SJSA1 (cell line): ENCODE measurements around the gene PSTK. TPM values are rescaled to one million over a fixed set of nuclear protein-coding genes. Genes with fewer than 3 reads are reported as not detected.

Experiments used
- DNase-seq, 2 experiments: peaks; one replicate each; pipeline ENCODE4 v3.0.0-alpha.2; 2015 to 2020; ENCODE audit warnings: low spot score in 2 of 2, low read depth in 1 of 2
- H3K27ac ChIP-seq: fragments of 250-450 bp; sonication (Bioruptor Pico); 2 replicates; pipeline ENCODE4 v1.5.1; 2020; ENCODE audit warnings: mild to moderate bottlenecking, moderate library complexity
- H3K27me3 ChIP-seq: fragments of 250-450 bp; sonication (Bioruptor Pico); replicated peaks from 2 replicates; pipeline ENCODE4 v1.5.1; 2020; ENCODE audit warnings: mild to moderate bottlenecking, moderate library complexity
- H3K36me3 ChIP-seq: fragments of 250-450 bp; sonication (Bioruptor Pico); 2 replicates; pipeline ENCODE4 v1.5.1; 2020; ENCODE audit warnings: mild to moderate bottlenecking
- H3K4me1 ChIP-seq: fragments of 250-450 bp; sonication (Bioruptor Pico); replicated peaks from 2 replicates; pipeline ENCODE4 v1.6.1; 2021; ENCODE audit warnings: mild to moderate bottlenecking
- H3K4me3 ChIP-seq: fragments of 250-450 bp; sonication (Bioruptor Pico); 2 replicates; pipeline ENCODE4 v1.5.1; 2020; ENCODE audit warnings: mild to moderate bottlenecking
- H3K9me3 ChIP-seq: fragments of 250-450 bp; sonication (Bioruptor Pico); replicated peaks from 2 replicates; pipeline ENCODE4 v1.5.1; 2020; ENCODE audit warnings: mild to moderate bottlenecking
- total RNA-seq: library from RNA; depleted of rRNA; stranded (reverse); fragments of >200 nt; shearing (Covaris generic); gene quantifications from 2 replicates; pipeline ENCODE4 v1.2.3, GENCODE V29; 2014

PSTK gene
- total RNA-seq, 1 experiment from 2014 or later, result 6.2 TPM

GRCh38 chr10:123018531-123018930 is 38.3 kb downstream of the PSTK start:
- Histone ChIP-seq H3K27ac (no peak overlapping the region), H3K4me1 (no peaks in the 10 kb centered on the region), H3K27me3 (no peaks in the 10 kb centered on the region), H3K9me3 (no peaks in the 10 kb centered on the region), H3K4me3 (no peak overlapping the region), H3K36me3 (no peaks in the 10 kb centered on the region)
- DNase-seq, result no peak

- no peaks in the 10 kb centered on the region for H3K27me3 ChIP-seq
- no peak overlapping the region for H3K4me3 ChIP-seq
- no peaks in the 10 kb centered on the region for H3K36me3 ChIP-seq
- no peaks in the 10 kb centered on the region for H3K4me1 ChIP-seq
- DNase-seq, result no peak
- no peaks in the 10 kb centered on the region for H3K9me3 ChIP-seq
- no peak overlapping the region for H3K27ac ChIP-seq
Observed at GRCh38 chr10:123019264-123019663, 39.1 kb downstream of the PSTK start.

GRCh38 chr10:123019941-123020703 is 39.9 kb downstream of the PSTK start:
- no peaks in the 10 kb centered on the region for H3K27me3 ChIP-seq
- H3K27ac ChIP-seq, result no peak overlapping the region
- no peaks in the 10 kb centered on the region for H3K4me1 ChIP-seq
- no peaks in the 10 kb centered on the region for H3K36me3 ChIP-seq
- DNase-seq, result no peak
- no peak overlapping the region for H3K4me3 ChIP-seq
- no peaks in the 10 kb centered on the region for H3K9me3 ChIP-seq

DNA sequence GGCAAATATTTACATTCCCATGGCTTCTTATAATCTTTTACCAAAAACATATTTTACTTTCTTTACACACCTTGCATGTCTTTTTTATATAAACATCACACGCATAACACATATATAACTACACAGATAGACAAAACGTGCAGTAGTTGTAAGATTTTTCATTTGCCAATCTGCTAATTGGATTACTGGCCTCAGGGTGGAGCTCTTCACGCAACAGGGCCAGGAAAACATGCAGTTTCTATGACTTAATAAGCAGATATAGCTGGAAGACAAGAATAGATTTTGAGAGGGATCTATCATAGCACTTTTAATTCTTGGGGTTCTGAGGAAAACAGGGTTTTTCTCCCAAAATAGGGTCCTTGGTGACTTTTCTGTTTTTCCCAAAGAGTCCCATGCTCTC is 41.3 kb downstream of the PSTK start:
- DNase-seq, result no peak
- Histone ChIP-seq H3K4me3 (no peak overlapping the region), H3K27me3 (no peaks in the 10 kb centered on the region), H3K27ac (no peak overlapping the region), H3K4me1 (no peaks in the 10 kb centered on the region), H3K36me3 (no peaks in the 10 kb centered on the region), H3K9me3 (no peaks in the 10 kb centered on the region)

DNA sequence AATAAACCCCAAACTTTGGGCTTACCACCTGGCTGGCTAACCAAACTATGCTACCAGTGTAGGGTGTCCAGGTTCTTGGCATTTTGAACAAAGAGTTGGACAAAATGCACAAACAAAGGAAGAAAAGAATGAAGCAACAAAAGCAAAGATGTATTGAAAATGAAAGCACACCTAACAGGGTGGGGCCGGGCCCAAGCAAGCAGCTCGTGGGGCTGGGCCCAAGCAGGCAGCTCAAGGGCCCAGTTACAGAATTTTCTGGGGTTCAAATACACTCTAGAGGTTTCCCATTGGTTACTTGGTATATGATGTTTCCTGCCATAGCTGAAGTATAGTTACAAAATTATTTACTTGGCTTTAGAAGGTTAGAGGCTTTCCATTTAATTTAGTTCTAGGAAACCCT is 44.3 kb downstream of the PSTK start:
- H3K27ac ChIP-seq, result no peak overlapping the region
- H3K27me3 ChIP-seq, result no peaks in the 10 kb centered on the region
- no peak for DNase-seq
- H3K4me1 ChIP-seq, result no peaks in the 10 kb centered on the region
- no peaks in the 10 kb centered on the region for H3K9me3 ChIP-seq
- H3K4me3 ChIP-seq, result no peak overlapping the region
- no peaks in the 10 kb centered on the region for H3K36me3 ChIP-seq

DNA sequence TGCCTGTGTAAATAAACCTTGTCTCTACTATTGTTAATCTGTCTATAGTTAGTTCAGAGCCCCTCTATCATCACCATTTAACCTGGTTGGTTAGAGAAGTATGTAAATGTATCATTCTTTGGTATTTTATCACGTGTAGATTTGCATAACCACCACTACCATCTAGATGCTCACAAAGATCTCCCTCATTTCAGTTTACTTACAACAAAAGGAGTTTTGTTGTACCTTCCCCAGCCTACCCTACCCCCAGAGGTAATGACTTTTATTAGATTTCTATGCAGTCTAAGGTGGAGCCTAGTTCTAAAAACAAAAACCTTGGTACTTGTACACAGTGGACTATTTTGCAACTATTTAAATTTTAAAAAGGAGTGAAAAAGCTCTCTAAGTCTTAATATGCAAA is 46.1 kb downstream of the PSTK start:
- Histone ChIP-seq H3K9me3 (no peaks in the 10 kb centered on the region), H3K36me3 (no peaks in the 10 kb centered on the region), H3K27me3 (no peaks in the 10 kb centered on the region), H3K4me1 (0 out of 2 replicates have a peak, but pooled peaks cover 2% of the 10 kb centered on the region), H3K27ac (no peak overlapping the region), H3K4me3 (no peak overlapping the region)
- DNase-seq, result no peak

DNA sequence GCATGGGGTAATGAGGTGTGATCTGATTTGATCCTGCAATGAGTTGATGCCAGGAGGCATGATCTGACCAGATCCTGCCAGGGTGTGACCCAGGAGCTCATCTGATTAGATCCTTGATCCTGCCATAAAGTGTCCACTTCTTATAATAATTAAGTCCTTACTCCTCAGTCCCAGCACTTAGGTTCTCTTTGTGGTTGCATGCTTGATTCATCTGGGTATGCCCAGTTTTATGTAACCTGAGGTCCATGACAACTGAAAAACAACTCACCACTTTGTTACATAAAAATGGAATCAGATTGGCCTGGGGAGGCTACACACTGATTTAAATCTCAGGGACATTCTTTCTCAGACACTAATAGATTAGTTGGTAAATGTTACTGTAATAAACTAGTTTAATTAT is 47.7 kb downstream of the PSTK start:
- Histone ChIP-seq H3K4me1 (0 out of 2 replicates have a peak, but pooled peaks cover 3% of the 10 kb centered on the region), H3K27ac (no peak overlapping the region), H3K27me3 (no peaks in the 10 kb centered on the region), H3K36me3 (no peaks in the 10 kb centered on the region), H3K9me3 (no peaks in the 10 kb centered on the region), H3K4me3 (no peak overlapping the region)
- no peak for DNase-seq

DNA sequence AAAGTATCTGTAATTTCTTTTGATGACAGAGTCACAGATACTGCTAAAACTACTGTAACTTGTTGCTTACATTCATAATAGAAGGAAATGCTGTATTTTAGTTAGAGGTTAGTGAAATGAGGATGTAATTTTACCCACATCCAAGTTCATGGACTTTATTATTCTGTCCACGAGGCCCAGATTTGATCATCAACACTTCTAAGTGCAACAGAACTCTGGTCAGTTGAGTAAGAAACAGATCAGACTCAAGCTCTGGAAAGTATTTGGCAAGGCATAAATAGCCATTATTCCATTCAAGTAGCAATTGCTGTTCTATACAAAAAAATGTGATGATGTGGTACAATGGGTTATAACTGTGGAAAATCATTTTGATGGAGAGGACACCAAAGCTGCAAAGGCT is 50.9 kb downstream of the PSTK start:
- Histone ChIP-seq H3K4me1 (0 out of 2 replicates have a peak, but pooled peaks cover 3% of the 10 kb centered on the region), H3K27me3 (no peaks in the 10 kb centered on the region), H3K27ac (no peak overlapping the region), H3K4me3 (no peak overlapping the region), H3K36me3 (peaks cover 3% of the 10 kb centered on the region; the same call in 1 of the 2 replicates), H3K9me3 (no peaks in the 10 kb centered on the region)
- no peak for DNase-seq

DNA sequence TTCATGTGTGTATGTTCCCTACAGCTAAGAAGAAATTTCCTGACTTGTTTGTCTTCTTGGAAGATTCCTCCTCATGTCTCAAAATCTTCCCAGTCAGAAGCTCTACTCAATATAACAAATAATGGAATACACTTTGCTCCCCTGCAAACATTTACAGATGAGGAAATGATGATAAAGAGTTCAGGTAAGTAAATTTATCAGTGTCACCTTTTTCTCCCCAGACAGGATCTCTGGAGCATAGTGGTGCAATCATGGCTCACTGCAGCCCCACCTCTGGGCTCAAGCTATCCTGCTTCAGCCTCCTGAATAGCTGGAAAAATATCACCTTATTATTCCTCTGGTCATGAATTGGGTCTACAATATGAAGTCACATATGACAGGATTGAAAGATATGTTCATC is 54.1 kb downstream of the PSTK start:
- Histone ChIP-seq H3K9me3 (no peaks in the 10 kb centered on the region), H3K27me3 (no peaks in the 10 kb centered on the region), H3K4me3 (no peak overlapping the region), H3K4me1 (0 out of 2 replicates have a peak, but pooled peaks cover 3% of the 10 kb centered on the region), H3K36me3 (peaks cover 3% of the 10 kb centered on the region; the same call in 1 of the 2 replicates), H3K27ac (no peak overlapping the region)
- no peak for DNase-seq

GRCh38 chr10:123035467-123036086 is 55.4 kb downstream of the PSTK start:
- H3K27ac ChIP-seq, result no peak overlapping the region
- peaks cover 3% of the 10 kb centered on the region; the same call in 1 of the 2 replicates for H3K36me3 ChIP-seq
- no peak for DNase-seq
- no peaks in the 10 kb centered on the region for H3K27me3 ChIP-seq
- no peaks in the 10 kb centered on the region for H3K9me3 ChIP-seq
- H3K4me3 ChIP-seq, result no peak overlapping the region
- 0 out of 2 replicates have a peak, but pooled peaks cover 3% of the 10 kb centered on the region for H3K4me1 ChIP-seq

DNA sequence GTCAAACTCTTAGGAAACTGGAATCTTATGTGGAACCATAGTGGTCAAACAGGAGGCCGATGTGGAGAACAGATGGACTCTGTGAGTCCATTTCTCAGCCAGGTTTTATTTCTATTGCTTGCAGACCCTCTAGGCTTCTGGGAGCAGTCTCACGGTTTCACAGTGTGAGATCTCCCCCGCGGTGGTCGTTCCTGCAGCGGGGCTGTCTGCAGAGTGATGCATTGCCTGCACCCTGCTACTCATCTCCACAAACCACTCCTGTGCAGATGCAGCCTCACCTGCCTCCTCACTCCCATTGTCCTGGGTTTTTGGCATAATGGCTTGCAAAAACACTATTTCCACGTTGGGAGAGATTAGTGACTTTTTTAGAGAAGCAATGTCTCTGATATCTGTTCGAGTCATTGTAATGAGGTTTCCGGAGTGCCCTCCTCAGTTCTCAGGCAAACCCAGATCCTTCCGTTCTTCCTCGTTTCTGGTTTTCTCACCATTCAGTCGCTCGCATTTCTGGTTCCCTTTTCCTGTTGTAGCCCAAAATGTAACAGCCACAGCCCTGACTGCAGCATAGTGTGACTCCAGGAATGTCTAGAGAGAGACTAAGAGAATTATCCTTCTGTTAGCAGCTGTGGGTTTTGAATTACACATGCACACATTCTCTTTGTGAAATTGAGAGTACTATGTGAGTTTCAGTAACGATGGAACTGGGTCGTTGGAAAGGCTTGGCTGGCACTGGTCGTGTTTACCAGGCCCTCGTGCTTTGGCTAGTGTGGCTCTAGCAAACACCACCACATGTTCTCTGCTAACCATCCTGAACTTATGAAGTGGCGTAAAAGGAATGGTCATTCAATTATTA is 58.8 kb downstream of the PSTK start:
- DNase-seq, result no peak
- no peaks in the 10 kb centered on the region for H3K9me3 ChIP-seq

DNA sequence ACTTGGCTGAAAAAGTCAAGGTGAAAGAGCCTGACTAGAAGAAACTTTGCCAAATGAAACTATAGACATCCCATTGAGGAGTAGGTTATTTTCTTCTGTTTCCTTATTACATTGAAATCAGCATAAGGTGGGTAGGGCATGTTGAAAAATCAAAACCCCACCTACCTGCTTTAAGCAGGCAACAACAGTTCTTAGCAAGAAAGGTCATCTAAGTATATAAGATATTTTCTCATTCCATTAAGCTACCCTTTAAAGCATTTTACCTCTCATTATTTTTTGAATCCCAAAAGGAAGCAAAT is 59.4 kb downstream of the PSTK start:
- no peak overlapping the region for H3K4me3 ChIP-seq
- H3K36me3 ChIP-seq, result peaks cover 3% of the 10 kb centered on the region; the same call in 1 of the 2 replicates
- H3K27ac ChIP-seq, result no peak overlapping the region
- no peaks in the 10 kb centered on the region for H3K27me3 ChIP-seq
- no peak for DNase-seq
- H3K9me3 ChIP-seq, result no peaks in the 10 kb centered on the region
- no peaks in the 10 kb centered on the region for H3K4me1 ChIP-seq

More for the DNA sequence above, 58.8 kb downstream of the PSTK start:
- peaks cover 3% of the 10 kb centered on the region; the same call in 1 of the 2 replicates for H3K36me3 ChIP-seq
- no peaks in the 10 kb centered on the region for H3K27me3 ChIP-seq
- H3K4me1 ChIP-seq, result no peaks in the 10 kb centered on the region
- no peak overlapping the region for H3K4me3 ChIP-seq
- H3K27ac ChIP-seq, result no peak overlapping the region
